ENCODE data around the gene TIMM29. TPM values are rescaled to one million over a fixed set of nuclear protein-coding genes. Genes with fewer than 3 reads are reported as not detected.

TIMM29 gene
- total RNA-seq, 1 donor from 2014 or later = 12.4 TPM

DNA sequence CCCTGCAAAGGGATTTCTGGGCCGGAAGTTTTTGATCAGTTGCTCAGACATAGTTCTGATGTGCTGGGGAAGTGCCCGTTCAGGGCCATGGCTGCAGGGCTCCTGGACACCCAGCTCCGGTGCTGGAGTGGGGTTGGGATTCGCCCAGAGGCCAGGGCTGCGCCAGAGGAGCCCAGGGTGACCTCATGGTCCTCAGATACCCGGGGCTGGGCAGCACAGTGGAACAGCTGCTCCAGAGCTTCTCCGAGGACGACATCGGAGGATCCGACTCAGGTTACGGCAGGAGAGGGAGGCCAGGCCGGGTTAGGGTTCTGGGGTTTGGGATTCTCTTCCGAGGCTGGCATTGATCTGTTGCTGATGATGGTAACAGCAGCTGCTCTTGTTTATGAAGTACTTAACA lies 36.4 kb upstream of the TIMM29 start:
- peak overlapping the region; percentile 18 for H3K27ac ChIP-seq (replicated peaks)
- H3K4me3 ChIP-seq = no peak overlapping the region
- intact Hi-C loops (cut with micrococcal nuclease) = no loop called here
- H3K9me3 ChIP-seq (replicated peaks) = no peaks in the 10 kb centered on the region
- H3K36me3 ChIP-seq = no peaks in the 10 kb centered on the region
- H3K27me3 ChIP-seq (ENCODE audit: low read depth) = no peaks in the 10 kb centered on the region
- no peak for DNase-seq
- peaks cover 69% of the 10 kb centered on the region for H3K4me1 ChIP-seq
- TF ChIP-seq CTCF (IDR thresholded peaks at IDR 0.05; ENCODE audit: borderline replicate concordance) = no peak

DNA sequence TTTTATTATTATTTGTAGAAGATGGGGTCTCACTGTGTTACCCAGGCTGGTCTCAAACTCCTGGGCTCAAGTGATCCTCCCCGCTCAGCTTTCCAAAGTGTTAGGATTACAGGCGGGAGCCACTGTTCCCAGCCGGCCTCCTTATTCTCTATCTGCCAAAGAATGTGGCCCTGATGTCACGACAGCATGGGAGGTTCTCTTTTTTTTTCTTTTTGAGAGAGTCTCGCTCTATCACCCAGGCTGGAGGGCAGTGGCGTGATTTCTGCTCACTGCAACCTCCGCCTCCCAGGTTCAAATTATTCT lies 33.7 kb upstream of the TIMM29 start:
- peaks cover 78% of the 10 kb centered on the region for H3K4me1 ChIP-seq
- H3K9me3 ChIP-seq (replicated peaks) = no peaks in the 10 kb centered on the region
- no peaks in the 10 kb centered on the region for H3K36me3 ChIP-seq
- H3K27ac ChIP-seq (replicated peaks) = no peak overlapping the region
- DNase-seq = no peak
- TF ChIP-seq CTCF (IDR thresholded peaks at IDR 0.05; ENCODE audit: borderline replicate concordance) = no peak
- H3K27me3 ChIP-seq (ENCODE audit: low read depth) = no peaks in the 10 kb centered on the region
- no peak overlapping the region for H3K4me3 ChIP-seq
- intact Hi-C loops (cut with micrococcal nuclease) = no loop called here

GRCh38 chr19:10895363-10895762 lies 33.2 kb upstream of the TIMM29 start:
- Histone ChIP-seq H3K27me3 (ENCODE audit: low read depth) (no peaks in the 10 kb centered on the region), H3K4me3 (no peak overlapping the region), H3K9me3 (replicated peaks) (no peaks in the 10 kb centered on the region), H3K4me1 (peaks cover 83% of the 10 kb centered on the region), H3K36me3 (no peaks in the 10 kb centered on the region), H3K27ac (replicated peaks) (no peak overlapping the region)
- no peak for TF ChIP-seq CTCF (IDR thresholded peaks at IDR 0.05; ENCODE audit: borderline replicate concordance)
- intact Hi-C loops (cut with micrococcal nuclease) = no loop called here
- no peak for DNase-seq

DNA sequence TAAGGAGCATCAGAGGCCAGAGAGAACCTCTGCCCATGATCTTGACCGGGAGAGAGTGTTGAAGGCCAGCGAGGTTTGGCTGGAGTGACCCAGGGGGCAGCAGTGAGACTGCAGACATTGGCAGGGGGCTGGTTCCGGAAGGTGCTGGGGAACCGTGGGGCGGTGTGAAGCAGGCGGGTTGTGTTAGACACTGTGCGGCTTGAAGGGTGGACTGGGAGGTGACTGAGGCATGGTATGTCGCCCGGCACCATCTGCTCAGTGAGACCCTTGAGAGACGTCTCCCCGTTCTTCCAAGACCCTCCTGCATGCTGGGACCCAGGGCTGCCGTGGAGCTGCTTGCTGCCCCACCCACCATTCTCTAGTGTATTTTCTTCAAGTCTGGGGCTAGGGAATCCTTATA lies 32.7 kb upstream of the TIMM29 start:
- intact Hi-C loops (cut with micrococcal nuclease) = no loop called here
- H3K4me1 ChIP-seq = peaks cover 83% of the 10 kb centered on the region

GRCh38 chr19:10896851-10897526 lies 31.6 kb upstream of the TIMM29 start:
- DNase-seq = no peak
- no peak overlapping the region for H3K4me3 ChIP-seq
- H3K27me3 ChIP-seq (ENCODE audit: low read depth) = no peaks in the 10 kb centered on the region
- no peak for TF ChIP-seq CTCF (IDR thresholded peaks at IDR 0.05; ENCODE audit: borderline replicate concordance)
- intact Hi-C loops (cut with micrococcal nuclease) = no loop called here
- no peaks in the 10 kb centered on the region for H3K9me3 ChIP-seq (replicated peaks)
- H3K4me1 ChIP-seq = peaks cover 83% of the 10 kb centered on the region
- H3K27ac ChIP-seq (replicated peaks) = no peak overlapping the region
- H3K36me3 ChIP-seq = no peaks in the 10 kb centered on the region

More for the DNA sequence above, 32.7 kb upstream of the TIMM29 start:
- Histone ChIP-seq H3K4me3 (no peak overlapping the region), H3K27ac (replicated peaks) (no peak overlapping the region), H3K27me3 (ENCODE audit: low read depth) (no peaks in the 10 kb centered on the region), H3K9me3 (replicated peaks) (no peaks in the 10 kb centered on the region), H3K36me3 (no peaks in the 10 kb centered on the region)
- no peak for DNase-seq
- TF ChIP-seq CTCF (IDR thresholded peaks at IDR 0.05; ENCODE audit: borderline replicate concordance) = no peak
